GM19455 (cell line): Measurements from ENCODE around the gene CD81.
"Not testable (repeated sequence)": the region's sequence is repeated elsewhere in the genome, so short reads cannot be mapped to it uniquely, and the experiment has no call there.

Source experiments
- ATAC-seq: cut with Tn5 transposase; IDR thresholded peaks from one replicate; pipeline ENCODE4 v1.9.1; 2021; ENCODE audit not compliant: unreplicated experiment

Gene CD81

GRCh38 chr11:2376751-2377451 is at the start of gene CD81:
CD81 (plus strand) TSS chr11:2377310; CDS start chr11:2377550, 240 bp downstream.
- ATAC-seq: no peak

- no peak for ATAC-seq
Measured at GRCh38 chr11:2328021-2328420, 49.1 kb upstream of the CD81 start.

GRCh38 chr11:2328656-2329354 is 48.3 kb upstream of the CD81 start:
- no peak for ATAC-seq

- ATAC-seq: no peak
Measured at GRCh38 chr11:2329551-2329950, 47.6 kb upstream of the CD81 start.

- no peak for ATAC-seq
Measured at GRCh38 chr11:2330696-2331095, 46.4 kb upstream of the CD81 start.

- no peak for ATAC-seq
Measured at GRCh38 chr11:2331404-2331803, 45.7 kb upstream of the CD81 start.

- ATAC-seq: not testable (repeated sequence)
Measured at GRCh38 chr11:2332569-2332968, 44.5 kb upstream of the CD81 start.

GRCh38 chr11:2333486-2334205 is 43.5 kb upstream of the CD81 start:
- ATAC-seq: not testable (repeated sequence)

GRCh38 chr11:2335286-2335685 is 41.8 kb upstream of the CD81 start:
- ATAC-seq: not testable (repeated sequence)

- not testable (repeated sequence) for ATAC-seq
Measured at GRCh38 chr11:2338760-2339159, 38.4 kb upstream of the CD81 start.

GRCh38 chr11:2342557-2342956 is 34.6 kb upstream of the CD81 start:
- no peak for ATAC-seq

GRCh38 chr11:2342981-2343380 is 34.1 kb upstream of the CD81 start:
- no peak for ATAC-seq

GRCh38 chr11:2343502-2343901 is 33.6 kb upstream of the CD81 start:
- no peak for ATAC-seq

- ATAC-seq: no peak
Measured at GRCh38 chr11:2345050-2345449, 32.1 kb upstream of the CD81 start.

- ATAC-seq: no peak
Measured at GRCh38 chr11:2346014-2346413, 31.1 kb upstream of the CD81 start.

GRCh38 chr11:2346586-2347307 is 30.4 kb upstream of the CD81 start:
- no peak for ATAC-seq

- no peak for ATAC-seq
Measured at GRCh38 chr11:2347308-2347830, 29.7 kb upstream of the CD81 start.

GRCh38 chr11:2348986-2349385 is 28.1 kb upstream of the CD81 start:
- ATAC-seq: no peak

GRCh38 chr11:2351701-2352100 is 25.4 kb upstream of the CD81 start:
- no peak for ATAC-seq

- no peak for ATAC-seq
Measured at GRCh38 chr11:2352420-2352819, 24.7 kb upstream of the CD81 start.
